ENCODE results near the gene PCK1.

Gene PCK1

DNA sequence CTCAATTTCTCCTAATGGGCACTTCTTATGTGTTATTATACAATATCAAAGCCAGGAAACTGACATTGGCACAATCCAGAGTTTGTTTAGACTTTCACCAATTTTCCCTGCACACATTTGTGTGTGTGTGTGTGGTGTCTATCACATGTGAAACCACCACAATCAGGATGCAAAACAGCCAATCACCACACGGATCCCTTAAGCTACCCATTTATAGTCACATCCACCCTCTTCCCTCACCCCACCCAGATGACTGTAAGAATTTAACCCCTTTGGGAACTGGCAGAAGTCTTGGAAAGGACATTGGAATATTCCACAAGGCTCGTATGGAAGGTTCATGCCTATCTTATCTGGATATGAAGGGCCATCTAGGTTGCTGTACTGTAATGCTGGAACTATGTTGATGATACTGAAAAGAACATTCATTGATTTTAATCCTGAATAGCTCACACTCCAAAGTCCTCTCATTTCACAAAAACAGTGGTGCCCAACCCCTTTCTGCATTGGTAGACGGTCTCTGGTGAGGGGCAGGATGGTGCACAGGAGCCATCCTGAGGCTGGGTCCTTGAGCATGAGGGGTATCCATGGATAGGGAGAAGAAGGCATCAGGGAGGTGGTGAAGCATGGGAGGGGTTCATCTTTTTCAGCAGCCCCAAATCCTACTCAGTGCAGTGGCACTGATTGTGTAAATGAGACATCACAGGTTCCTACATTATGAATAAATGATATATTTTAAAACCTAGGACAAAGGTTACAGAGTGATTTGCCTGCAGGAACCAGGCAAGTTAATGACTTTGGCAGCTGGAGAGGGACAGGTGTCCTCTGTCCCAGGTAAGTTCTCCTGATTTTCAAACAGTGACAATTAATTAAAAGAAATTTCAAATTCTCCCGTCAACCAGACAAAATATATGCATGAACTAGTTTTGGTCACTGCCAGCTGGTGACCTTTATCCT is 23.9 kb upstream of the PCK1 start:
- DNase-seq (ENCODE audit: low read depth), result no peak

DNA sequence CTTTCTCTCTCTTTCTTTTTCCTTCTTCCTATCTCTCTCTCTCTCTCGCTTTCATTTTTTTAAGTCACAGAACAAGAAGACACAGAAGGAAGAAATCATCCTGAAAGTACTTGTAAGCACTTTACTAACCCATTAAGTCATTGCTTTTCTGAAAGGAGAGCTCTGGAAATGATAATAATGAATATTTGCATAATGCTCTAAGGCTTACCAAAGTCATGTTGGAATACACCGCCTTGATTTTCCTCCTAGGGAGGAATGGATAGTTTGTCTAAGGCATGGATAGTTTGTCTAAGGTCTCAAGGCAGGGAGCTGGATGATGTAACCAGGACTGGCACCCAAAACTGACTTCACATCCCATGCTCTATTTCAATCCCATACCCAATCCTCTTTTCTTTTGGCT is 23.1 kb upstream of the PCK1 start:
- DNase-seq (ENCODE audit: low read depth), result no peak

GRCh38 chr20:57539889-57540288 is 21.0 kb upstream of the PCK1 start:
- no peak for DNase-seq (ENCODE audit: low read depth)

- no peak for DNase-seq (ENCODE audit: low read depth)
Observed at GRCh38 chr20:57540890-57541580, 19.9 kb upstream of the PCK1 start.

DNA sequence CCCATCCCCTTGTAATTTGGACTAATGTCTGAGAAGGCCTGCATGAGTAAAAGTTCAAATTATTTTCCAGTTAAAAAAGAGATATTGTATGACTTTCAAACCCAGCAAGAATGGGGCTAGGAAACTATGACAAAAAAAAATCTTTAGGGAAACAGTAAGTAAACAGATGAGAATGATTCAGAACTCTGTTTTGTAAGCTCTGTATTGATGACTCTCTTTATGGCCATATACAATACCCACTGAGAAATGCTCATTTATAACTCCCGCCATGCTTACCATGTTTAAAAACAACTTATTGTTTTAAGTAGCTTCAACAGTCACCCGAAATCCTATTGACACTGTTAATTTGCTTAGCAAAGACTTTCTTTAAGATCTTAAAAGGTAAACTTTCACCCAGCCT is 17.2 kb upstream of the PCK1 start:
- no peak for DNase-seq (ENCODE audit: low read depth)

GRCh38 chr20:57544838-57545564 is 15.9 kb upstream of the PCK1 start:
- DNase-seq (ENCODE audit: low read depth), result no peak

- no peak for DNase-seq (ENCODE audit: low read depth)
Observed at GRCh38 chr20:57545927-57546662, 14.8 kb upstream of the PCK1 start.

- no peak for DNase-seq (ENCODE audit: low read depth)
Observed at GRCh38 chr20:57546956-57547649, 13.8 kb upstream of the PCK1 start.

- no peak for DNase-seq (ENCODE audit: low read depth)
Observed at GRCh38 chr20:57548177-57549058, 12.5 kb upstream of the PCK1 start.

GRCh38 chr20:57552471-57552870 is 8.4 kb upstream of the PCK1 start:
- no peak for DNase-seq (ENCODE audit: low read depth)

DNA sequence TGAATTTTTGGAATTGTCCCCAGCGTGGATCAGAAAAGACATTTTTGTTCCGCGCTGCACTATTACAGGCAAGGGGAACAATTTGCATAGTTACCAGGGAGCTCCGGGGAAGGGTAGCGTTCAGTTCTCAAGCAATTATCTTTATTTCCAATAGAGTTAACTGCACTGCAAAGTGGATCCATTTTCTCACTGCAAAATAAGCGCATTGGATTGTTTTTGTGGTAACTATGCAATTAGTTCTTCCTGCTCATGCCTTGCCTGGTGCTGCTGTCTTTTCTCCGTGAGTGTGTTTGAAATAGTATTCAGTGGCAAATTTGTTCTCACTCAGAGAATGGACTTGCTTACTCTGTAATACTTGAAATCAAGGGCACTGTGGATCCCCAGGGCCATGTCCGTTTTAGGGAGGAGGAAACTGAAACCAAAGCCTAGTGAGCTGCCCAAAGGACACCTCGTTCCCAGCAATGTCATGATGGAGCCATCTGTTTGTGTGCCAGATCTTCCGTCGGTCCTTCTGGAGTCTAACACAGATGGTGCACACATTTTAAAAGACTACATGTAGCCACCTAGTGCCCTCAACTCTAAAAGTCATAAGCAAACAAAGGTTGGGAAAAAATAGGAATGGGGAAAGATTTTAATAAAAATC is 7.4 kb upstream of the PCK1 start:
- DNase-seq (ENCODE audit: low read depth), result no peak

DNA sequence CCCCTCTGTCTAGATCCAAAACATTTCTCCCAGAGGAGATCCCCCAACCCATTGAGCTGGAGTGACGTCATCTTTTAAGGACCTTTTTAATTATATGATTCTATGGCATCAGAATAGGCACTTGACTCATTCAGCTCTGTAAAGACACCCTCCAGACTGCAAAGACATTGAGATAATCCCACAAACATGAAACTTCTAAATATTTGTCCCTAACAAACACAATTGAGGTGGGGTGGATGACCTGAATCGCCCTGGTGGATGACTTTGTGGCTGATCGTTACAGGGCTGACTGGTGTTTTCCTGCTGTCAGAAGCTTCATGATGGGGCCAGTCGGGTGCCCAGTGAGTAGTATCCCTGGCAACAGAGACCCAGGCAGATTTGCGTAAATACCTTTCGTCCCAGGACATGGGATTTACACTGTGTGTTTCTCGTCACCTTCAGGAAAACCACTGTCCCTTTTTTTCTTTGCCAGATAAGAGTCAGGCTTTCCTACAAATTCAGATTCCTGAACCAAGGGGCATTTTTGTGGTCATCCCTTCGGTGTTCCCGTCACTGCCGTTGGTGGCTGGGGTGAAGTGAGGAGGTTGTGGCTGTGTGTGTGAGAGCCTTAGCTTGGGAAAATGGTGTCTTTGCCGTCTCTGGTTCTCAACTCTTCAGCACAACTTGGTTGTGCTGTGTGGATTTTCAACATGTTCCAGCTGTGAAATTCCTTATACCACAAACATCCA is 5.3 kb upstream of the PCK1 start:
- DNase-seq (ENCODE audit: low read depth), result no peak

DNA sequence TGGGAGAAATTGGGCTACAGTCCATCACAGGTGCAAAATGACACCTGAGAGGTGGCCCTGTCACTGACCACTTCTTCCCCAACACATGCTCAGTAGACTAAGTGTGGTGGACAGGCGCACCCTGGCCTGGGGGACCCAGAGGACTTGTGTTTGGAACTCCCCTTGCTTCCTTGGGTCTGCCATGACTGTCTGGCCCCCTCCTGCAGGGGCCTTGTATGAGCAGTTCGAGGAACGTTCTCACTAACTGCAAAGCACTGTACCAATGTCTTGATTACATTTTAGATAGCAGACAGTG is 4.0 kb upstream of the PCK1 start:
- no peak for DNase-seq (ENCODE audit: low read depth)

DNA sequence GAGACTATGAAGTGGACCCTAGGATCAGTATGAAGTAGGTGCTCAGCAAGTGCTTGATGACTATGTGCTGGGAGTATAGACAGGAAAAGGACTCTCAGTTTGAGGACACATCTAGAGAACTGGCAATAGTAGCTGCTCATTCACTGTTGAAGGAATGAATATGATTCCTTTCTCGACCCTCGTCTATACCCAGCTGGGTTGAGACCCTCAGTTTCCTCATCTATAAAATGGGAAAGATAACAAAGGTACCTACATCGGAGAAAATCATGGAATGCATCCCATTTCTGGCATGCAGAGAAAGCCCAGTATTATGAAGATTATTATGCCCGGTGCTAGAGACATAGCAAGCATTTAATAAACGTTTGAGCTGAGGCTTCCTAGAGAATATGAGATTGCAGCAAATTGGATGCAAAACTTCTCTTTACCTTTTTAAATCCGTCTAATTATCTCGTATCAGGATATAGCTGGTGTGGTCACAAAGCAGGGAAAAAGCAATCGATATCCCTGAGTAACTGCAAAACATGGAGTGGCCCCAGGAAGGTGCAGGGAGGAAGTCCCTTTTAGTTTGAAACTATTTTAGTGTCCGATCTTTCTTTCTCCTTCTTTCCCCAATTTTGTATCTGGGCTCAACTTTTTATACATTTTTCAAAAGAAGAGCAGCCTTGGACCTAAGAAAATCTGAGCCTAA is 2.8 kb upstream of the PCK1 start:
- no peak for DNase-seq (ENCODE audit: low read depth)

GRCh38 chr20:57558614-57559288 is 2.2 kb upstream of the PCK1 start:
- no peak for DNase-seq (ENCODE audit: low read depth)

DNA sequence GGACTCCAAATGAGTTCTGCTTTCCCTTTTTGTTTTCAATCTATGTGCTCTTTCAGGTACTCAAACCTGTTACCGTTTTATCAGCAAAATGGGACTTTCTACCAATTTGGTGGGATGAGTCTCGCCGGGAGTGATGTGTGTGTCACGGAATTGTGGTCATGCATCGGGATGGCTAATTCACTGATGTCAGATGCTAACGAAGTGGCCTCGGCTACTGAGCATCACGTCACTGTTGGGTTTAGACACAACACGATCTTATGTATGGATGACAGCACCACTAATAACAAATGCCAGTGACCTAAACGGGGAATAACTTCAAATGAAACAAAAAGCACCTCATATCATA is 1.6 kb upstream of the PCK1 start:
- DNase-seq (ENCODE audit: low read depth), result no peak

GRCh38 chr20:57559658-57560553 is 1.0 kb upstream of the PCK1 start:
- no peak for DNase-seq (ENCODE audit: low read depth)
